H9 (cell line): ENCODE data around the gene ENDOV. TPM values are rescaled to one million over a fixed set of nuclear protein-coding genes. Genes with fewer than 3 reads are reported as not detected.

Experiments
- DNase-seq: peaks from one replicate; pipeline ENCODE4 v3.0.0-alpha.2; 2017
- H2AFZ ChIP-seq: one replicate; pipeline ENCODE4 v1.6.1; 2013; ENCODE audit warnings: mild to moderate bottlenecking, low read length, control low read depth, moderate library complexity
- H2AK5ac ChIP-seq: 2 replicates; pipeline ENCODE4 v1.6.1; 2013; ENCODE audit warnings: low read length, control low read depth, mixed read lengths; ENCODE audit not compliant: insufficient read length
- H2BK120ac ChIP-seq: one replicate; pipeline ENCODE4 v1.6.1; 2013; ENCODE audit warnings: low read depth, mild to moderate bottlenecking, low read length, control low read depth, inconsistent platforms; ENCODE audit not compliant: poor library complexity, severe bottlenecking
- H2BK12ac ChIP-seq: 2 replicates; pipeline ENCODE4 v1.6.1; 2013; ENCODE audit warnings: low read length, control low read depth, mixed read lengths, low read depth; ENCODE audit not compliant: insufficient read length
- H2BK15ac ChIP-seq: 2 replicates; pipeline ENCODE4 v1.6.1; 2013; ENCODE audit warnings: low read depth, low read length, control low read depth
- H2BK20ac ChIP-seq: one replicate; pipeline ENCODE4 v1.6.1; 2013; ENCODE audit warnings: low read depth, mild to moderate bottlenecking, low read length, control low read depth, inconsistent platforms; ENCODE audit not compliant: poor library complexity, severe bottlenecking
- H2BK5ac ChIP-seq: 2 replicates; pipeline ENCODE4 v1.6.1; 2013; ENCODE audit warnings: low read length, control low read depth, mixed read lengths; ENCODE audit not compliant: insufficient read length
- H3K14ac ChIP-seq: 2 replicates; pipeline ENCODE4 v1.6.1; 2013; ENCODE audit warnings: low read length, control low read depth; ENCODE audit not compliant: insufficient read depth
- H3K18ac ChIP-seq: 2 replicates; pipeline ENCODE4 v1.6.1; 2013; ENCODE audit warnings: low read depth, mild to moderate bottlenecking, mixed read lengths, low read length, control low read depth; ENCODE audit not compliant: insufficient read length
- H3K23ac ChIP-seq: 2 replicates; pipeline ENCODE4 v1.6.1; 2013; ENCODE audit warnings: low read length, control low read depth, mixed read lengths, low read depth; ENCODE audit not compliant: insufficient read length
- H3K23me2 ChIP-seq: 2 replicates; pipeline ENCODE4 v1.6.1; 2013; ENCODE audit warnings: low read depth, mild to moderate bottlenecking, mixed read lengths, low read length, control low read depth; ENCODE audit not compliant: insufficient read length, poor library complexity, severe bottlenecking
- H3K27ac ChIP-seq: 2 replicates; pipeline ENCODE4 v1.5.1; 2013; ENCODE audit warnings: low read length, control low read depth, mixed read lengths, low read depth; ENCODE audit not compliant: insufficient read length
- H3K27me3 ChIP-seq: 2 replicates; pipeline ENCODE4 v1.6.1; 2013; ENCODE audit warnings: low read length, control low read depth, inconsistent platforms; ENCODE audit not compliant: insufficient read depth
- H3K4ac ChIP-seq: 2 replicates; pipeline ENCODE4 v1.6.1; 2013; ENCODE audit warnings: low read depth, mild to moderate bottlenecking, control low read depth, inconsistent platforms, low read length, moderate library complexity
- H3K4me1 ChIP-seq: 2 replicates; pipeline ENCODE4 v1.6.1; 2013; ENCODE audit warnings: low read length, control low read depth, inconsistent platforms; ENCODE audit not compliant: insufficient read depth
- H3K4me2 ChIP-seq: 2 replicates; pipeline ENCODE4 v1.6.1; 2013; ENCODE audit warnings: low read length, control low read depth, mixed read lengths; ENCODE audit not compliant: insufficient read length, insufficient read depth
- H3K56ac ChIP-seq: 2 replicates; pipeline ENCODE4 v1.6.1; 2013; ENCODE audit warnings: low read depth, mild to moderate bottlenecking, mixed read lengths, low read length, control low read depth; ENCODE audit not compliant: insufficient read length
- H3K79me1 ChIP-seq: 2 replicates; pipeline ENCODE4 v1.6.1; 2013; ENCODE audit warnings: low read depth, mild to moderate bottlenecking, moderate library complexity, low read length, control low read depth, inconsistent platforms; ENCODE audit not compliant: insufficient read depth, poor library complexity, severe bottlenecking
- H3K79me2 ChIP-seq: 2 replicates; pipeline ENCODE4 v1.6.1; 2013; ENCODE audit warnings: low read length, control low read depth, inconsistent platforms; ENCODE audit not compliant: insufficient read depth
- H3K9ac ChIP-seq: 2 replicates; pipeline ENCODE4 v1.6.1; 2013; ENCODE audit warnings: low read length, control low read depth, mixed read lengths; ENCODE audit not compliant: insufficient read length; ENCODE audit errors: extremely low read depth
- H3K9me3 ChIP-seq: one replicate; pipeline ENCODE4 v1.6.1; 2013; ENCODE audit warnings: low read depth, low read length, inconsistent platforms; ENCODE audit not compliant: control insufficient read depth
- H3T11ph ChIP-seq: one replicate; pipeline ENCODE4 v1.6.1; 2013; ENCODE audit warnings: mild to moderate bottlenecking, low read length, control low read depth, inconsistent platforms
- H4K20me1 ChIP-seq: one replicate; pipeline ENCODE4 v1.6.1; 2013; ENCODE audit not compliant: control insufficient read depth, insufficient read length, insufficient read depth
- H4K5ac ChIP-seq: 2 replicates; pipeline ENCODE4 v1.6.1; 2013; ENCODE audit warnings: low read depth, mild to moderate bottlenecking, mixed read lengths, low read length, control low read depth; ENCODE audit not compliant: insufficient read length
- H4K8ac ChIP-seq: replicated peaks from 2 replicates; pipeline ENCODE4 v1.6.1; 2013; ENCODE audit warnings: low read length, control low read depth, mixed read lengths, low read depth; ENCODE audit not compliant: insufficient read length
- H4K91ac ChIP-seq: 2 replicates; pipeline ENCODE4 v1.6.1; 2013; ENCODE audit warnings: low read depth, mild to moderate bottlenecking, moderate library complexity, mixed read lengths, low read length, control low read depth; ENCODE audit not compliant: insufficient read length
- H3K27ac Mint-ChIP-seq, 3 experiments: 2 replicates in 2 of 3; 3 replicates in 1 of 3; pipeline ENCODE4 v1.8.0; 2020 to 2021; ENCODE audit warnings: mixed read lengths in 3 of 3, mild to moderate bottlenecking in 1 of 3, moderate library complexity in 1 of 3
- H3K27me3 Mint-ChIP-seq: 2 replicates; pipeline ENCODE4 v1.8.0; 2021; ENCODE audit warnings: low read depth, mild to moderate bottlenecking, moderate library complexity, mixed read lengths
- H3K36me3 Mint-ChIP-seq, 3 experiments: 2 replicates in 2 of 3; 3 replicates in 1 of 3; pipeline ENCODE4 v1.8.0; 2020 to 2021; ENCODE audit warnings: low read depth in 3 of 3, mixed read lengths in 3 of 3; ENCODE audit not compliant: insufficient read depth in 1 of 3
- H3K4me1 Mint-ChIP-seq, 2 experiments: 2 replicates each; pipeline ENCODE4 v1.8.0; 2020; ENCODE audit warnings: mixed read lengths in 2 of 2
- H3K4me3 Mint-ChIP-seq, 2 experiments: 2 replicates in 1 of 2; 3 replicates in 1 of 2; pipeline ENCODE4 v1.8.0; 2020 to 2021; ENCODE audit warnings: mild to moderate bottlenecking in 2 of 2, mixed read lengths in 2 of 2, moderate library complexity in 1 of 2
- H3K9me3 Mint-ChIP-seq, 2 experiments: 2 replicates in 1 of 2; 3 replicates in 1 of 2; pipeline ENCODE4 v1.8.0; 2020; ENCODE audit warnings: mild to moderate bottlenecking in 2 of 2, mixed read lengths in 2 of 2, moderate library complexity in 1 of 2
- CTCF ChIP-seq: fragments of 200-600 bp; sonication (generic); conservative IDR thresholded peaks from 3 replicates; pipeline ENCODE4 v1.8.0; 2021; ENCODE audit warnings: antibody characterized with exemption, mild to moderate bottlenecking
- WGBS: extraction: QIAGEN DNeasy Blood & Tissue Kit; methylation state at CpG from one replicate; pipeline ENCODE4 v1.1.7; 2013; ENCODE audit warnings: missing lambda C conversion rate, low lambda C conversion rate, mixed read lengths; ENCODE audit not compliant: insufficient read length; ENCODE audit errors: extremely low coverage; 5-methylcytosine and 5-hydroxymethylcytosine counted together
- total RNA-seq: library from RNA; stranded (reverse); gene quantifications from 2 replicates; pipeline ENCODE4 v1.2.1, GENCODE V29; 2021

ENDOV gene
- total RNA-seq, 1 experiment from 2014 or later, result 17.1 TPM

GRCh38 chr17:80427366-80428282, 12.7 kb downstream of the ENDOV start:
- Histone ChIP-seq H3K4me1 (no peaks in the 10 kb centered on the region), H3K79me1 (no peaks in the 10 kb centered on the region), H4K8ac (no peak overlapping the region), H4K20me1 (no peaks in the 10 kb centered on the region), H4K91ac (no peak overlapping the region), H3K23ac (no peak overlapping the region), H3K18ac (no peak overlapping the region), H2BK12ac (no peak overlapping the region), H2BK15ac (no peak overlapping the region), H2BK5ac (no peak overlapping the region), H3K27ac (no peak overlapping the region), H3K23me2 (no peaks in the 10 kb centered on the region), H3T11ph (no peak overlapping the region), H2BK20ac (no peak overlapping the region), H3K79me2 (no peaks in the 10 kb centered on the region), H2BK120ac (no peak overlapping the region), H3K14ac (no peak overlapping the region; the same call in 1 of the 2 replicates), H3K9me3 (no peaks in the 10 kb centered on the region), H4K5ac (no peak overlapping the region), H3K4ac (no peak overlapping the region), H3K56ac (no peak overlapping the region), H3K9ac (no peak overlapping the region), H3K27me3 (no peaks in the 10 kb centered on the region), H3K4me2 (no peak overlapping the region), H2AK5ac (no peak overlapping the region), H2AFZ (no peak overlapping the region)
- Mint-ChIP-seq H3K4me3 (no peak overlapping the region), H3K4me1 (peaks cover 4 to 10% of the 10 kb centered on the region in 2 experiments), H3K27ac (peak overlapping the region in 1 of 3 experiments; percentile 83; a peak in 1 of 7 replicates), H3K9me3 (no peaks in the 10 kb centered on the region), H3K27me3 (peaks cover 4% of the 10 kb centered on the region), H3K36me3 (no peaks in the 10 kb centered on the region)
- no CpG with 5 or more reads among the region's 27 CpGs for WGBS
- TF ChIP-seq CTCF, result no peak
- DNase-seq, result peak; percentile 39
